HepG2 (cell line): ENCODE results near the gene NEDD4L. TPM values are rescaled to one million over a fixed set of nuclear protein-coding genes. Genes with fewer than 3 reads are reported as not detected.
A peak's percentile ranks its signal among the peaks of the same experiment; 100 is the strongest.

Experiments
- AHR ChIP-seq: IDR thresholded peaks from 2 replicates; pipeline ENCODE4 v1.6.1; 2018; ENCODE audit warnings: missing genetic modification reagents, missing compliant biosample characterization
- BORCS8-MEF2B ChIP-seq: sonication (generic); formaldehyde crosslinking; IDR thresholded peaks from 2 replicates; pipeline ENCODE4 v1.8.0; 2022; ENCODE audit warnings: mild to moderate bottlenecking, missing genetic modification reagents
- CC2D1A ChIP-seq: sonication (generic); formaldehyde crosslinking; IDR thresholded peaks from 2 replicates; pipeline ENCODE4 v1.8.1; 2023; ENCODE audit warnings: mild to moderate bottlenecking, missing genetic modification reagents
- CEBPG ChIP-seq: IDR thresholded peaks from 2 replicates; pipeline ENCODE4 v1.6.1; 2016
- E2F1 ChIP-seq: sonication (generic); formaldehyde crosslinking; IDR thresholded peaks from 2 replicates; pipeline ENCODE4 v1.5.0; 2020; ENCODE audit warnings: missing genetic modification reagents
- FOXK1 ChIP-seq: sonication (generic); formaldehyde crosslinking; IDR thresholded peaks from 2 replicates; pipeline ENCODE4 v1.4.0; 2020; ENCODE audit warnings: low read depth, missing genetic modification reagents, borderline replicate concordance
- HCFC1 ChIP-seq: fragments of 150-350 bp; IDR thresholded peaks from 2 replicates; pipeline ENCODE4 v1.6.1; 2014; ENCODE audit warnings: low read depth, low read length
- HES4 ChIP-seq: sonication (generic); formaldehyde crosslinking; IDR thresholded peaks from 2 replicates; pipeline ENCODE4 v1.9.0; 2021; ENCODE audit warnings: mild to moderate bottlenecking, missing genetic modification reagents, borderline replicate concordance
- HNF4G ChIP-seq, 2 experiments: sonication (generic) in 1 of 2; formaldehyde crosslinking in 1 of 2; IDR thresholded peaks; 2 replicates each; pipeline versions ENCODE4 v1.4.0 to v1.6.1; 2011 to 2020; ENCODE audit warnings: borderline replicate concordance in 2 of 2, low read depth in 2 of 2, mild to moderate bottlenecking in 2 of 2, low read length in 1 of 2, missing genetic modification reagents in 1 of 2, moderate library complexity in 1 of 2
- KDM6A ChIP-seq: IDR thresholded peaks from 2 replicates; pipeline ENCODE4 v1.6.1; 2016; ENCODE audit warnings: low read depth
- MTA1 ChIP-seq: sonication (generic); formaldehyde crosslinking; IDR thresholded peaks from 2 replicates; pipeline ENCODE4 v1.4.0; 2020; ENCODE audit warnings: missing genetic modification reagents, mild to moderate bottlenecking, borderline replicate concordance
- POLR2G ChIP-seq: fragments of 200-400 bp; formaldehyde crosslinking; IDR thresholded peaks from 2 replicates; pipeline ENCODE4 v1.6.1; 2018; ENCODE audit warnings: mild to moderate bottlenecking, low read depth, low read length, moderate library complexity
- PRDM4 ChIP-seq: sonication (generic); formaldehyde crosslinking; IDR thresholded peaks from 2 replicates; pipeline ENCODE4 v1.9.0; 2021; ENCODE audit warnings: missing genetic modification reagents, borderline replicate concordance
- ZBTB25 ChIP-seq: IDR thresholded peaks from 2 replicates; pipeline ENCODE4 v1.6.1; 2018; ENCODE audit warnings: missing genetic modification reagents
- ZNF230 ChIP-seq: sonication (generic); formaldehyde crosslinking; IDR thresholded peaks from 2 replicates; pipeline ENCODE4 v1.4.0; 2020; ENCODE audit warnings: mild to moderate bottlenecking, missing genetic modification reagents
- ZNF644 ChIP-seq: IDR thresholded peaks from 2 replicates; pipeline ENCODE4 v1.6.1; 2016; ENCODE audit warnings: low read depth
- ZNF672 ChIP-seq: sonication (generic); formaldehyde crosslinking; IDR thresholded peaks from 2 replicates; pipeline ENCODE4 v1.8.1; 2022; ENCODE audit warnings: missing genetic modification reagents
- ZNF703 ChIP-seq: sonication (generic); formaldehyde crosslinking; IDR thresholded peaks from 2 replicates; pipeline ENCODE4 v1.5.1; 2020; ENCODE audit warnings: missing genetic modification reagents, mild to moderate bottlenecking, moderate library complexity, borderline replicate concordance
- ZXDC ChIP-seq: sonication (generic); formaldehyde crosslinking; IDR thresholded peaks from 2 replicates; pipeline ENCODE4 v1.5.0; 2020; ENCODE audit warnings: mild to moderate bottlenecking, missing genetic modification reagents
- polyA plus RNA-seq, 8 experiments: library from polyadenylated mRNA; depleted of rRNA in 3 of 8; stranded (reverse) in 7 of 8; unstranded in 1 of 8; fragments of >200 nt; fragmentation: Illumina TruSeq in 4 of 8; extraction: Trizol in 4 of 8; gene quantifications; 2 replicates each; pipeline versions ENCODE4 v1.2.1 to v1.2.3, GENCODE V29; 2011 to 2016; ENCODE audit warnings: low read depth in 4 of 8, missing spikeins in 1 of 8, mixed read lengths in 1 of 8; ENCODE audit not compliant: insufficient read depth in 1 of 8
- total RNA-seq, 5 experiments: library from RNA; depleted of rRNA; stranded (reverse); fragments of >200 nt; fragmentation: Illumina TruSeq; extraction: Trizol; gene quantifications; 2 replicates each; pipeline ENCODE4 v1.2.3, GENCODE V29; 2016; ENCODE audit warnings: low read depth in 1 of 5

The NEDD4L gene
- total and polyA plus RNA-seq, 2 of the 13 experiments (the other 11 are each of a cell fraction or from before 2014, with no cell fraction given) = 168 to 390 TPM

GRCh38 chr18:58013241-58014211 is 30.5 kb upstream of the NEDD4L start (continued):
- TF ChIP-seq ZBTB25 (CRISPR knock-in tag) = peak; percentile 24; the same call in 1 of the 2 replicates
- TF ChIP-seq HCFC1 = no peak
- TF ChIP-seq HES4 (CRISPR knock-in tag) = no peak
- TF ChIP-seq AHR (CRISPR knock-in tag) = no peak
- TF ChIP-seq CEBPG (CRISPR knock-in tag) = peak; percentile 89
- no peak for TF ChIP-seq ZXDC (CRISPR knock-in tag)
- TF ChIP-seq KDM6A (CRISPR knock-in tag) = no peak; the same call in 1 of the 2 replicates
- TF ChIP-seq ZNF703 (CRISPR knock-in tag) = peak; percentile 98
- no peak for TF ChIP-seq BORCS8-MEF2B (CRISPR knock-in tag)
- no peak for TF ChIP-seq ZNF672 (CRISPR knock-in tag)
- TF ChIP-seq FOXK1 (CRISPR knock-in tag) = peak; percentile 88
- no peak for TF ChIP-seq ZNF230 (CRISPR knock-in tag)
- TF ChIP-seq E2F1 (CRISPR knock-in tag) = no peak
- peak; percentile 81 for TF ChIP-seq HNF4G (IDR thresholded peaks at IDR 0.05; ENCODE audit: borderline replicate concordance, low read depth, low read length)
- peak; percentile 37; the same call in 1 of the 2 replicates for TF ChIP-seq HNF4G (CRISPR knock-in tag; IDR thresholded peaks at IDR 0.05; ENCODE audit: borderline replicate concordance, low read depth)
- no peak for TF ChIP-seq POLR2G
- no peak for TF ChIP-seq ZNF644 (CRISPR knock-in tag)
- TF ChIP-seq PRDM4 (CRISPR knock-in tag) = no peak
- peak; percentile 37; the same call in 1 of the 2 replicates for TF ChIP-seq MTA1
- TF ChIP-seq CC2D1A (CRISPR knock-in tag) = no peak
